ENCODE data around the gene ZNF22.

DNA sequence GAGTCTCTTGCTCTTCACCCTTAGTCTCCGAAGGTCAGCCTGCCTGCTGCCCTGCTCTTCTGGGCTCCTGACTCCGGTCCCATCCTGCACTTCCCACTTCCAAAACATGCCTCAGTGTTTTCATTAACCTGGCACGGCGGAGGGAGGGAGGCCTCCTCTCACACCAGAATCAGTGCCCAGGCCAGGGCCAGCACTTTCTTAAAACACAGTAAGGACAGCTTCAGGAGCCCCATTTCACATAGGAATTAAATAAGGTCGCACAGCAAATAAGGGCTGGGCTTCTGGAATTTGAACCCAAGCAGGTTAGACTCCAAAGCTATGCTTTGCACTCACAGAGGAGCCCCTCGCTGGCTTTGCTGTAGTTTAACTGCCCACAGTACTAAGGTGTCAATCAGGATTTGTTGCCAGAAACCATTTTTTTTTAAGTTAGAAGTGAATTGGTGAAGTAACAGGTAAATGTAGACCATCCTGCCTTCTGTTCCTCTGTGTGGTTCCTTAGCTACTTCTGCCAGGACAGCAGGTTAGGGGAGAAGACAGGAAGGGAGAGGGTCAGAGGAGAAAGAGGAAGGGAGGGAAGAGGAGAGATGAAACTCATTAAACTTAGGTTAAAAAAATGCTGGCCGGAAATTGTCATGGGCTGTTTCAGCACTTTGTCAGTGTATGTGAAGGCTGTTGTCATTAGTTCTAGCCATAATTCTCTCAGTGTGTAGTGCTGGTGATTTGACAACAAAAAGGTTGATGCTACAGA is 40.1 kb upstream of the ZNF22 start:
- TF ChIP-seq CTCF (conservative IDR thresholded peaks at IDR 0.05; ENCODE audit: low read depth, low read length) (no peak), POLR2A (IDR thresholded peaks at IDR 0.05; ENCODE audit: low read depth, low read length) (no peak), MXI1 (IDR thresholded peaks at IDR 0.05; ENCODE audit: borderline replicate concordance, low read depth, low read length) (no peak), NFE2L2 (IDR thresholded peaks at IDR 0.05; ENCODE audit: low read depth, low read length) (no peak), CHD1 (IDR thresholded peaks at IDR 0.05; ENCODE audit: low read depth, low read length) (no peak), RAD21 (IDR thresholded peaks at IDR 0.05; ENCODE audit: low read length) (no peak), SMC3 (IDR thresholded peaks at IDR 0.05; ENCODE audit: low read depth, low read length) (no peak), BHLHE40 (IDR thresholded peaks at IDR 0.05; ENCODE audit: low read depth, low read length) (no peak), ELK1 (IDR thresholded peaks at IDR 0.05; ENCODE audit: borderline replicate concordance, low read depth, low read length) (no peak), RCOR1 (IDR thresholded peaks at IDR 0.05; ENCODE audit: insufficient replicate concordance, low read length) (no peak), FOS (IDR thresholded peaks at IDR 0.05; ENCODE audit: low read depth, low read length) (no peak), RFX5 (IDR thresholded peaks at IDR 0.05; ENCODE audit: low read depth, low read length) (no peak)
- TF ChIP-seq, protein P1, sequence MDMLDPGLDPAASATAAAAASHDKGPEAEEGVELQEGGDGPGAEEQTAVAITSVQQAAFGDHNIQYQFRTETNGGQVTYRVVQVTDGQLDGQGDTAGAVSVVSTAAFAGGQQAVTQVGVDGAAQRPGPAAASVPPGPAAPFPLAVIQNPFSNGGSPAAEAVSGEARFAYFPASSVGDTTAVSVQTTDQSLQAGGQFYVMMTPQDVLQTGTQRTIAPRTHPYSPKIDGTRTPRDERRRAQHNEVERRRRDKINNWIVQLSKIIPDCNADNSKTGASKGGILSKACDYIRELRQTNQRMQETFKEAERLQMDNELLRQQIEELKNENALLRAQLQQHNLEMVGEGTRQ (IDR thresholded peaks at IDR 0.05; ENCODE audit: low read depth, low read length): no peak

Data from IMR-90 (cell line).